ENCODE measurements around the gene CDH23.

DNA sequence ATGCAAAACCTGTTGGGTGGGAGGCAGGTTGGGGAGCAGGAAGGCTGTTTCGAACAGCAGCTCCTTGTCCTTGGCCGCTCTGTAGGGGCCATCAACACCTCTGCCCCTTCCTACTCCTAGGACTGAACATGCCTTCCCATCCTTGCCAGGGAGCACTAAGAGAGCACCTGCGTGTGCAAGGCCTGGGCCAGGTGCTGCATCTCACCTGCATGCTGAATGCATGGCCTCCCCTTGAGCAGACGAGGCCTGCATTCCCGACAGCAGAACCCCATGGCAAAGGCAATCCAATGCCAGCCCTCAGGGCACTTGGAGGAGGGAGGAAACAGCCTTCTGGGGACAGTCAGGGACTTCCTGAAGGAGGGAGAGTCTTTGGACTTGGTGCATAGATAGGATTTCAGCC, 365.6 kb downstream of the CDH23 start:
- TF ChIP-seq GATA1 (IDR thresholded peaks at IDR 0.05; ENCODE audit: low read depth, low read length): no peak
- TF ChIP-seq POLR2A (IDR thresholded peaks at IDR 0.05; ENCODE audit: low read length): no peak

Data from erythroblast (primary cell).